ENCODE data around the gene KCNC2. TPM values are rescaled to one million over a fixed set of nuclear protein-coding genes. Genes with fewer than 3 reads are reported as not detected.
"Not testable (repeated sequence)": the region's sequence is repeated elsewhere in the genome, so short reads cannot be mapped to it uniquely, and the experiment has no call there.

Gene KCNC2
- total RNA-seq, 6 experiments from 2014 or later = not detected

DNA sequence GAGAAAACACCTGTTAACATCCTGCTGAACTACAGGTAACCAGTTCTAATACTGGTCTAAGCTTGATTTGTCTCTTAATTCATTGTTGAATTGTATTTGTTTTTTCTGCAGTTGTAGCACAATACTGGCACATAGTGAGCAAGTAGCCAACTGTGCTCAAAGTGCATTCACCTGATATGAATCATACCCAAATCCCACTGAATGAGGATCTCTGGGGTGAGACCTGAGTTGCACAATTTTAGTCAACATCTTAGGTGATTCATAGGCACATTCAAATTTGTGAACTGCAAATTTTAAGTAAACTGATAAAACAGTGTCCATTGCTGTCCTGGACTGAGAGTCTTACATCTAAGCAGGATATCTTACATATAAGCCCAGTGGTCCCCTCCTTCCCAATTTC lies 12.8 kb downstream of the KCNC2 start:
- Mint-ChIP-seq H3K36me3 (ENCODE audit: low read depth) (no peaks in the 10 kb centered on the region), H3K4me3 (no peak overlapping the region), H3K27ac (no peak overlapping the region), H3K4me1 (ENCODE audit: low read depth) (no peaks in the 10 kb centered on the region), H3K9me3 (no peaks in the 10 kb centered on the region), H3K27me3 (ENCODE audit: insufficient read depth) (no peaks in the 10 kb centered on the region)
- TF ChIP-seq, protein P1, sequence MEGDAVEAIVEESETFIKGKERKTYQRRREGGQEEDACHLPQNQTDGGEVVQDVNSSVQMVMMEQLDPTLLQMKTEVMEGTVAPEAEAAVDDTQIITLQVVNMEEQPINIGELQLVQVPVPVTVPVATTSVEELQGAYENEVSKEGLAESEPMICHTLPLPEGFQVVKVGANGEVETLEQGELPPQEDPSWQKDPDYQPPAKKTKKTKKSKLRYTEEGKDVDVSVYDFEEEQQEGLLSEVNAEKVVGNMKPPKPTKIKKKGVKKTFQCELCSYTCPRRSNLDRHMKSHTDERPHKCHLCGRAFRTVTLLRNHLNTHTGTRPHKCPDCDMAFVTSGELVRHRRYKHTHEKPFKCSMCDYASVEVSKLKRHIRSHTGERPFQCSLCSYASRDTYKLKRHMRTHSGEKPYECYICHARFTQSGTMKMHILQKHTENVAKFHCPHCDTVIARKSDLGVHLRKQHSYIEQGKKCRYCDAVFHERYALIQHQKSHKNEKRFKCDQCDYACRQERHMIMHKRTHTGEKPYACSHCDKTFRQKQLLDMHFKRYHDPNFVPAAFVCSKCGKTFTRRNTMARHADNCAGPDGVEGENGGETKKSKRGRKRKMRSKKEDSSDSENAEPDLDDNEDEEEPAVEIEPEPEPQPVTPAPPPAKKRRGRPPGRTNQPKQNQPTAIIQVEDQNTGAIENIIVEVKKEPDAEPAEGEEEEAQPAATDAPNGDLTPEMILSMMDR (IDR thresholded peaks at IDR 0.05) = no peak
- DNase-seq = no peak

DNA sequence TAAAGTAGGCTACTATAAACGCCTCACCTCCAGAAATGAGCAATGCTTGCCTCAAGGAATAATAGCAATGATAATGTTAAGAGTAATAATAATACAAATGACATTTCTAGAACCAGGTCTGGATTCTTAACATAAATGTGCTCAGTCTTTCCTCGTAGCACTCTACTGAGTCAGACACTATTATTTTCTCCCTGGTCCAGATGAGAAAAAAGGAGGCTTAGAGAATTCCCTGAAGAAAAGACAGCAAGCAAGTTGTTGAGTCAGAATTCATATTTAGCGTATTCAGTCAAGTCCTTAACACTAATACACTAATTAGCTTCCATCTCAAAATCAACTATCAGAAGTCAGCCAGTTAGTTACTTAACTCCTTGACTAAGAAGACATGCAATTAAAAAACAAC lies 13.2 kb downstream of the KCNC2 start:
- no peak overlapping the region for H3K4me3 Mint-ChIP-seq
- TF ChIP-seq, protein P1 (IDR thresholded peaks at IDR 0.05) = no peak
- H3K27ac Mint-ChIP-seq = no peak overlapping the region
- H3K4me1 Mint-ChIP-seq (ENCODE audit: low read depth) = no peaks in the 10 kb centered on the region
- H3K36me3 Mint-ChIP-seq (ENCODE audit: low read depth) = no peaks in the 10 kb centered on the region
- H3K9me3 Mint-ChIP-seq = no peaks in the 10 kb centered on the region
- DNase-seq = no peak
- H3K27me3 Mint-ChIP-seq (ENCODE audit: insufficient read depth) = no peaks in the 10 kb centered on the region

DNA sequence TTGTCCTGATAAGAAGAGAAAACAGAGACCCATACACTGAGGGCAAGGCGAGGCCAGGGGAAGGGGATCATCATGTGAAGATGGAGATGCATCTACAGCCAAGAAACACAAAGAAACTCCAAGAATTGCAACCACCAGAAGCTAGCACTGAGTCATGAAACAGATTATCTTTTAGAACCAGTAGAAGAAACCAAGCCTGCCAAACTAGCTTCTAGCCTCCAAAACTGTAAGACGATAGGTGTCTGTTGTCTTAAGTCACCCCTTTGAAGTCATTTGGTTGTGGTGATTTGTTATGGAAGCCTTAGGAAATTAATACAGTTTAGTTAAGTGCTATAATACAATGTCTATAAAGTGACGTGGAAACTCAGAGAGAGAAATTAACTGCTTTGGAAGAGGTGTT lies 15.4 kb downstream of the KCNC2 start:
- Mint-ChIP-seq H3K27ac (no peak overlapping the region), H3K9me3 (no peaks in the 10 kb centered on the region), H3K36me3 (ENCODE audit: low read depth) (no peaks in the 10 kb centered on the region), H3K4me1 (ENCODE audit: low read depth) (no peaks in the 10 kb centered on the region), H3K27me3 (ENCODE audit: insufficient read depth) (no peaks in the 10 kb centered on the region; the same call in 1 of the 2 replicates), H3K4me3 (no peak overlapping the region)
- DNase-seq = no peak
- TF ChIP-seq, protein P1 (IDR thresholded peaks at IDR 0.05) = no peak

DNA sequence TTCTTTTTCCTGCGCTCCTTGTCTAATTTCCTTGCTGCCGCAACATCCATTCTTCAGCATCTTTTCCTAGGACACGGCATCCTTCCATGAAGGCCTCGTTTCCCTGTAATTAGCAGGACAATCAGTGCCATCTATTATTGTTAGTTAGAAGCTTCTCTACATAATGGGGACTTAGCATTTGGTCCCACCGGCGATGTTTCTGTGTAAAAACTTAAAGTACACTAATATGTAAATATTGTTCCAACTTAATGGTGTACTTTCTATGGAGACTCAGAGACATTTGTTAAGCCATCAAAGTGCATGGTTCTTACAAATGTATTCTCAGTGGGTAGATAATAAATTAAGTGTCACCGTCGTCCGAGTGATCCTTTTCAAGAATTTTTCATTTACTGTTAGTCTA lies 17.4 kb downstream of the KCNC2 start:
- TF ChIP-seq, protein P1 (IDR thresholded peaks at IDR 0.05) = no peak
- Mint-ChIP-seq H3K4me1 (ENCODE audit: low read depth) (no peaks in the 10 kb centered on the region), H3K4me3 (no peak overlapping the region), H3K36me3 (ENCODE audit: low read depth) (no peaks in the 10 kb centered on the region), H3K27me3 (ENCODE audit: insufficient read depth) (peaks cover 4% of the 10 kb centered on the region; the same call in 1 of the 2 replicates), H3K9me3 (no peaks in the 10 kb centered on the region), H3K27ac (no peak overlapping the region)
- no peak for DNase-seq

DNA sequence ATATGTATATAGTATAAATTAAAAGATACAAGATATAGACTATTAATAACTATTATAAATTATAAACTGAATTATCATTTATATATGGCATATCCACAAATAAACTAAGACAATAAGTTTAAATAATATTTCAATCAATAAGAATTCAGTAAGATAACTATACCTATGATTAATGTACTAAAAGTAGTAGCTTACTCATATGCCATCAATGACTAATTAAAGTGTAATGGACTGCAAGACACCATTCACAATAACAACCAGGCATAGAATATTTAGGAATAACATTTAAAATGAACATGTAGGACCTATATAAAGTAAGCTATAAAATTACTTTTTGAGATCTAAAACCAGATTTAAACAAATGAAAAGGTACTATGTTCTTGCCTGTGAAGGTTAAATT lies 18.8 kb downstream of the KCNC2 start:
- Mint-ChIP-seq H3K4me3 (no peak overlapping the region), H3K4me1 (ENCODE audit: low read depth) (no peaks in the 10 kb centered on the region), H3K27ac (no peak overlapping the region), H3K36me3 (ENCODE audit: low read depth) (no peaks in the 10 kb centered on the region), H3K9me3 (no peaks in the 10 kb centered on the region), H3K27me3 (ENCODE audit: insufficient read depth) (peaks cover 4% of the 10 kb centered on the region; the same call in 1 of the 2 replicates)
- no peak for DNase-seq
- TF ChIP-seq, protein P1 (IDR thresholded peaks at IDR 0.05) = no peak

DNA sequence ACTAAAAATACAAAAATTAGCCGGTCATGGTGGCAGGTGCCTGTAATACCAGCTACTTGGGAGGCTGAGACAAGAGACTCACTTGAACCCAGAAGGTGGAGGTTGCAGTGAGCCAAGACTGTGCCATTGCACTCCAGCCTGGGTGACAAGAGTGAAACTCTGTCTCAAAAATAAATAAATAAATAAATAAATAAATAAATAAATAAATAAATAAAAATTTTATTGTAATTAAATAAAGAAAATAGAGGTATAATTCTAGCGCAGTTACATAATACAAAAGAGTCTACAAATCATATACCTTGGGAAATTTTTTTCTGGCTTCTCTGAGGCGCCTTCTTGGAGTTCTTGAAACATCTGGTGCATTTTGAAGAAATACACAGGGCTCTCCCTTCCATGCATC lies 23.8 kb downstream of the KCNC2 start:
- H3K27me3 Mint-ChIP-seq (ENCODE audit: insufficient read depth); H3K9me3 Mint-ChIP-seq; H3K4me1 Mint-ChIP-seq (ENCODE audit: low read depth); H3K27ac Mint-ChIP-seq; H3K36me3 Mint-ChIP-seq (ENCODE audit: low read depth); DNase-seq; H3K4me3 Mint-ChIP-seq: not testable (repeated sequence)
